T-cell (primary cell): Measurements from ENCODE around the gene ADSL. TPM values are rescaled to one million over a fixed set of nuclear protein-coding genes. Genes with fewer than 3 reads are reported as not detected.
A peak's percentile ranks its signal among the peaks of the same experiment; 100 is the strongest.

Experiments
- ATAC-seq, 4 experiments: fragments of 200-7000 bp in 3 of 4; fragments of 150-1000 bp in 1 of 4; cut with Tn5 transposase; replicated peaks in 1 of 4; 1 replicate in 3 of 4; 2 replicates in 1 of 4; pipeline ENCODE4 v1.10.0; 2021; ENCODE audit warnings: moderate library complexity in 3 of 4, mild to moderate bottlenecking in 2 of 4, moderate number of reproducible peaks in 1 of 4
- CTCF ChIA-PET, 2 donors: fragments of 300-600 bp; sonication (Branson Sonifier 250); formaldehyde crosslinking; loops; one replicate each; lab custom pipeline; 2022; ENCODE audit warnings: antibody characterized with exemption in 2 of 2; lab: Charles Lee
- POLR2A ChIA-PET, 2 donors: fragments of 300-600 bp; sonication (Branson Sonifier 250); formaldehyde crosslinking; loops; one replicate each; lab custom pipeline; 2022; ENCODE audit warnings: antibody characterized with exemption in 2 of 2; lab: Charles Lee
- DNase-seq, 35 experiments: peaks; one replicate each; pipeline versions ENCODE4 v3.0.0 to v3.0.0-alpha.2; 2013 to 2023
- H3K27ac ChIP-seq: one replicate; pipeline ENCODE4 v1.5.1; 2013; ENCODE audit warnings: low read length
- H3K27me3 ChIP-seq, 2 experiments: replicated peaks in 1 of 2; 1 replicate in 1 of 2; 2 replicates in 1 of 2; pipeline versions ENCODE4 v1.6.1 to v1.7.0; 2013; ENCODE audit warnings: low read length in 1 of 2, mixed read lengths in 1 of 2; ENCODE audit not compliant: control insufficient read depth in 2 of 2, insufficient read depth in 2 of 2; ENCODE audit errors: extremely low read depth in 1 of 2
- H3K36me3 ChIP-seq, 2 donors: 1 replicate in 1 of 2; 2 replicates in 1 of 2; pipeline versions ENCODE4 v1.6.1 to v1.7.0; 2013; ENCODE audit warnings: low read length in 1 of 2; ENCODE audit not compliant: control insufficient read depth in 2 of 2, insufficient read depth in 1 of 2; ENCODE audit errors: extremely low read depth in 1 of 2
- H3K4me1 ChIP-seq, 2 experiments: 1 replicate in 1 of 2; 2 replicates in 1 of 2; pipeline versions ENCODE4 v1.6.1 to v1.7.0; 2013; ENCODE audit warnings: low read length in 2 of 2, mixed read lengths in 1 of 2; ENCODE audit not compliant: insufficient read depth in 2 of 2, control insufficient read depth in 1 of 2; ENCODE audit errors: extremely low read depth in 1 of 2
- H3K4me3 ChIP-seq, 2 donors: 1 replicate in 1 of 2; 2 replicates in 1 of 2; pipeline versions ENCODE4 v1.5.1 to v1.7.0; 2013; ENCODE audit warnings: mild to moderate bottlenecking in 2 of 2, low read length in 1 of 2, moderate library complexity in 1 of 2; ENCODE audit not compliant: control insufficient read depth in 1 of 2; ENCODE audit errors: extremely low read depth in 1 of 2
- H3K9me3 ChIP-seq: 2 replicates; pipeline ENCODE4 v1.7.0; 2013
- H3K27ac Mint-ChIP-seq, 2 donors: one replicate each; pipeline ENCODE4 v1.8.0; 2020 to 2021; ENCODE audit warnings: mild to moderate bottlenecking in 2 of 2, mixed read lengths in 2 of 2
- H3K27me3 Mint-ChIP-seq, 2 donors: one replicate each; pipeline ENCODE4 v1.8.0; 2021 to 2022; ENCODE audit warnings: mixed read lengths in 2 of 2
- H3K36me3 Mint-ChIP-seq: one replicate; pipeline ENCODE4 v1.8.0; 2021; ENCODE audit warnings: mixed read lengths
- H3K4me1 Mint-ChIP-seq, 3 donors: one replicate each; pipeline ENCODE4 v1.8.0; 2020 to 2022; ENCODE audit warnings: mixed read lengths in 3 of 3, mild to moderate bottlenecking in 1 of 3
- H3K4me3 Mint-ChIP-seq, 3 donors: one replicate each; pipeline ENCODE4 v1.8.0; 2020 to 2022; ENCODE audit warnings: mild to moderate bottlenecking in 3 of 3, mixed read lengths in 3 of 3, moderate library complexity in 3 of 3
- H3K9me3 Mint-ChIP-seq, 3 donors: one replicate each; pipeline ENCODE4 v1.8.0; 2020 to 2022; ENCODE audit warnings: mixed read lengths in 3 of 3
- WGBS: methylation state at CpG from one replicate; pipeline ENCODE4 v1.1.5; 2013; ENCODE audit warnings: missing lambda C conversion rate; ENCODE audit not compliant: insufficient coverage; 5-methylcytosine and 5-hydroxymethylcytosine counted together
- total RNA-seq, 35 experiments: library from RNA in 6 of 35; stranded (reverse) in 6 of 35; fragments of 120-200 nt in 1 of 35; gene quantifications; one replicate each; pipeline versions ENCODE4 v1.2.1 to v1.2.4 and lab custom pipeline; 2013 to 2026

ADSL gene
- total RNA-seq, 5 donors from 2014 or later (not counting 1 experiment from before 2014, with no cell fraction given) = 64.0 to 84.3 (median 75.1) TPM

GRCh38 chr22:40411506-40411861, 65.2 kb downstream of the ADSL start:
- Mint-ChIP-seq H3K36me3 (peaks cover 33% of the 10 kb centered on the region), H3K9me3 (no peaks in the 10 kb centered on the region), H3K27me3 (no peaks in the 10 kb centered on the region), H3K4me3 (no peak overlapping the region), H3K4me1 (peaks cover 19 to 34% (median 27%) of the 10 kb centered on the region in 3 donors), H3K27ac (no peak overlapping the region)
- Histone ChIP-seq H3K9me3 (no peaks in the 10 kb centered on the region), H3K27ac (no peak overlapping the region), H3K4me1 (peaks cover 2 to 21% of the 10 kb centered on the region in 2 experiments), H3K27me3 (no peaks in the 10 kb centered on the region), H3K36me3 (peaks cover 30 to 67% of the 10 kb centered on the region in 2 donors), H3K4me3 (no peak overlapping the region)
- POLR2A ChIA-PET = interaction anchor here (0.5 to 0.6 kb wide), 2 partner anchors 19 to 517 kb away, joined by 3 to 4 read pairs; no protein-coding TSS in a partner anchor
- DNase-seq = no peak
- no peak for ATAC-seq
- WGBS = 96% methylated on average over 5 of the region's 7 CpGs
- CTCF ChIA-PET = interaction anchor here in 1 of 2 donors (0.6 kb wide), 1 partner anchor 157 kb away, joined by 4 read pairs; no protein-coding TSS in a partner anchor

GRCh38 chr22:40412441-40412840, 66.1 kb downstream of the ADSL start:
- Mint-ChIP-seq H3K27me3 (no peaks in the 10 kb centered on the region), H3K36me3 (peaks cover 30% of the 10 kb centered on the region), H3K4me1 (peaks cover 22 to 38% (median 31%) of the 10 kb centered on the region in 3 donors), H3K27ac (peak overlapping the region; percentile 36 to 75), H3K4me3 (no peak overlapping the region), H3K9me3 (no peaks in the 10 kb centered on the region)
- no peak for ATAC-seq
- H3K4me3 ChIP-seq = no peak overlapping the region
- no peaks in the 10 kb centered on the region for H3K9me3 ChIP-seq
- peaks cover 2 to 29% of the 10 kb centered on the region in 2 experiments for H3K4me1 ChIP-seq
- ChIA-PET CTCF (interaction anchor here in 1 of 2 donors (0.7 kb wide), 1 partner anchor 864 kb away, joined by 3 read pairs; no protein-coding TSS in a partner anchor), POLR2A (no interaction called here)
- DNase-seq = no peak
- peaks cover 37 to 68% of the 10 kb centered on the region in 2 donors for H3K36me3 ChIP-seq
- no peak overlapping the region for H3K27ac ChIP-seq
- H3K27me3 ChIP-seq = no peaks in the 10 kb centered on the region
- no CpG with 5 or more reads among the region's 2 CpGs for WGBS

DNA sequence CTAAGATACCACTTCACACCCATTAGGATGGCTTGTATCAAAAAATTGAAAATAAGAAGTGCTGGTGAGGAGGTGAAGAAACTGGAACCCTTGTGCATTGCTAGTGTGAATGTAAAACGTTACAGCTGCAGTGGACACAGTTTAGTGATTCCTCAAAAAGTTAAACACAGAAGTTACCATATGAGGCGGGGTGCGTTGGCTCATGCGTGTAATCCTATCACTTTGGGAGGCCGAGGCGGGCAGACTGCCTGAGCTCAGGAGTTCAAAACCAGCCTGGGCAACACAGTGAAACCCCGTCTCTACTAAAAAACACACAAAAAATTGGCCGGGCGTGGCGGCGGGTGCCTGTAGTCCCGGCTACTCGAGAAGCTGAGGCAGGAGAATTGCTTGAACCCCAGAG, 67.6 kb downstream of the ADSL start:
- no peak overlapping the region for H3K4me3 Mint-ChIP-seq

DNA sequence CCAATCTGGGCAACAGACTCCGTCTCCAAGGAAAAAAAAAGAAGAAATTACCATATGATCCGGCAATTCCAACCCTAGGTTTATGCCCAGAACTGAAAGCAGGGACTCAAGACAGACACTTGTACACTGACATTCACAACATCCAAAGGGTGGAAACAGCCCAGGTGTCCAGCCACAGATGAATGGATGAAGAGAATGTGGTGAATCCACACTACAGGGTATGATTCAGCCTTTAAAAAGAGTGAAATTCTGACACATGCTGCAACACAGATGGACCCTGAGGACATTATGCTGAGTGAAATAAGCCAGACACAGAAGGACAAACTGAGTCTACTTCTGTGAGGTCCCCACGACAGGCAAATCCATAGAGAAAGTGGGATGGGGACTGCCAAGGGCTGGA, 68.0 kb downstream of the ADSL start:
- CTCF ChIA-PET = no interaction called here
- 92% methylated on average over 2 of the region's 3 CpGs for WGBS
- Histone ChIP-seq H3K9me3 (no peaks in the 10 kb centered on the region), H3K4me1 (peaks cover 2 to 46% of the 10 kb centered on the region in 2 experiments), H3K27me3 (no peaks in the 10 kb centered on the region), H3K27ac (no peak overlapping the region), H3K4me3 (no peak overlapping the region), H3K36me3 (peaks cover 36 to 68% of the 10 kb centered on the region in 2 donors)
- ATAC-seq = no peak
- H3K4me1 Mint-ChIP-seq = peaks cover 22 to 38% (median 36%) of the 10 kb centered on the region in 3 donors
- POLR2A ChIA-PET = no interaction called here
- no peaks in the 10 kb centered on the region for H3K9me3 Mint-ChIP-seq
- no peak overlapping the region for H3K4me3 Mint-ChIP-seq
- peak overlapping the region; percentile 89 to 96 for H3K27ac Mint-ChIP-seq
- H3K36me3 Mint-ChIP-seq = peaks cover 30% of the 10 kb centered on the region
- no peak for DNase-seq
- H3K27me3 Mint-ChIP-seq = no peaks in the 10 kb centered on the region

More for the DNA sequence above, 67.6 kb downstream of the ADSL start:
- ChIA-PET CTCF (no interaction called here), POLR2A (no interaction called here)
- WGBS = 93% methylated on average over 12 of the region's 13 CpGs
- H3K4me1 ChIP-seq = peaks cover 2 to 42% of the 10 kb centered on the region in 2 experiments
- no peak overlapping the region for H3K4me3 ChIP-seq
- H3K27ac ChIP-seq = no peak overlapping the region
- no peaks in the 10 kb centered on the region for H3K9me3 ChIP-seq
- no peaks in the 10 kb centered on the region for H3K27me3 ChIP-seq
- Mint-ChIP-seq H3K36me3 (peaks cover 30% of the 10 kb centered on the region), H3K27ac (peak overlapping the region; percentile 89 to 96), H3K9me3 (no peaks in the 10 kb centered on the region), H3K27me3 (no peaks in the 10 kb centered on the region), H3K4me1 (peaks cover 22 to 38% (median 36%) of the 10 kb centered on the region in 3 donors)
- no peak for ATAC-seq
- peaks cover 34 to 68% of the 10 kb centered on the region in 2 donors for H3K36me3 ChIP-seq
- DNase-seq = no peak

DNA sequence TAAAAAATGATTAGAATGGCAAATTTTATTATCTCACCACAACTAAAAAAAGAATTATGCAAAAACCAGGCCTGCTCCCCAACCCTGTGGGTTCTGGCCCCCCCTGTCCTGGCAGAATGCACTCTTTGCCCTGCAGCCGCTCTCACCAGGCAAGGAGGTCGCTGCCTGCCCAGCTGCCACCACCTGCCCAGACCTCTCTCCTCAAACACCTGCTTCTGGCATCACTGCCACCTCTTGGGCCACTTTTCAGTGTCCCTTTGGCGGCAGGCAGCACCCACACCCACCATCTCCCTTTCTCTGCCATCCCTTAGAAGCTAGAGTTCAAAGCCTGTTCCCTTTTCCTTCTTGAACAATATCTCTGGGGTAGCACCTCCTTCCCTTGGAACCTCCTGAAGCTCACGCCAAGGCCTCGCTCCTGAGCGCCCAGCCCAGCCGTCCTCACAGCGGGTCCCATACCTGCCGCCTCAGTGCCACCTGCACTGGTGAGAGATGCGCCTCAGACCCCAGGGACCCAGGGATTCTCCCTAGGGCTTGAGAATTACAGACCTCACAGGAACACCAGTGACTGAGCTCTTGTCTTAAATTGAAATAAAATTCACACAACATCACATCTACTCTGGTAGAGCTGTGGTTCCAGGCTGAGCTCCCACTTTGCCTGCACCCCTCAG, 68.7 kb downstream of the ADSL start:
- Histone ChIP-seq H3K27ac (peak overlapping the region; percentile 55), H3K9me3 (no peaks in the 10 kb centered on the region), H3K4me3 (no peak overlapping the region), H3K4me1 (peaks cover 2 to 50% of the 10 kb centered on the region in 2 experiments), H3K36me3 (peaks cover 32 to 68% of the 10 kb centered on the region in 2 donors), H3K27me3 (no peaks in the 10 kb centered on the region)
- no peak for ATAC-seq
- Mint-ChIP-seq H3K27me3 (no peaks in the 10 kb centered on the region), H3K27ac (peak overlapping the region; percentile 89 to 96), H3K4me1 (peaks cover 24 to 40% (median 36%) of the 10 kb centered on the region in 3 donors), H3K9me3 (no peaks in the 10 kb centered on the region), H3K4me3 (peak overlapping the region in 1 of 3 donors; percentile 16), H3K36me3 (peaks cover 36% of the 10 kb centered on the region)
- DNase-seq = no peak
- POLR2A ChIA-PET = interaction anchor here in 1 of 2 donors (0.6 kb wide), 1 partner anchor 369 kb away, joined by 11 read pairs; no protein-coding TSS in a partner anchor
- CTCF ChIA-PET = interaction anchor here in 1 of 2 donors (0.5 to 0.8 kb wide), 4 partner anchors 30 to 508 kb away, joined by 3 to 5 read pairs (median 4); no protein-coding TSS in a partner anchor
- WGBS = 95% methylated on average over 10 of the region's 10 CpGs

- ATAC-seq = peak; percentile 36 to 66 (median 54)
- H3K36me3 ChIP-seq = peaks cover 30 to 68% of the 10 kb centered on the region in 2 donors
Measured at GRCh38 chr22:40415531-40416266, 69.4 kb downstream of the ADSL start.

More at GRCh38 chr22:40415531-40416266, 69.4 kb downstream of the ADSL start:
- H3K27ac Mint-ChIP-seq = peak overlapping the region; percentile 89 to 96
- Histone ChIP-seq H3K27me3 (no peaks in the 10 kb centered on the region), H3K4me1 (peaks cover 2 to 53% of the 10 kb centered on the region in 2 experiments), H3K4me3 (no peak overlapping the region), H3K9me3 (no peaks in the 10 kb centered on the region), H3K27ac (peak overlapping the region; percentile 55)
- peaks cover 36% of the 10 kb centered on the region for H3K36me3 Mint-ChIP-seq
- POLR2A ChIA-PET = interaction anchor here in 1 of 2 donors (0.6 to 0.9 kb wide), 2 partner anchors 12 to 370 kb away, joined by 3 to 11 read pairs; no protein-coding TSS in a partner anchor
- H3K4me1 Mint-ChIP-seq = peaks cover 24 to 40% (median 36%) of the 10 kb centered on the region in 3 donors
- CTCF ChIA-PET = interaction anchor here in 1 of 2 donors (0.6 to 0.8 kb wide), 3 partner anchors 30 to 244 kb away, joined by 3 to 4 read pairs (median 3); no protein-coding TSS in a partner anchor
- peak overlapping the region in 1 of 3 donors; percentile 16 for H3K4me3 Mint-ChIP-seq
- DNase-seq = peak in 2 of 35 experiments; percentile 20 to 36
- no peaks in the 10 kb centered on the region for H3K27me3 Mint-ChIP-seq
- WGBS = 58% methylated on average over 14 of the region's 19 CpGs
- no peaks in the 10 kb centered on the region for H3K9me3 Mint-ChIP-seq
